GM12801 (cell line): ENCODE results near the gene ERG.

Experiments used
- TF ChIP-seq, protein P1 (sequence below): IDR thresholded peaks from one replicate; pipeline ENCODE4 v1.5.1; 2011; ENCODE audit warnings: control low read depth; ENCODE audit not compliant: insufficient read length; ENCODE audit errors: extremely low read depth

The ERG gene, protein sequence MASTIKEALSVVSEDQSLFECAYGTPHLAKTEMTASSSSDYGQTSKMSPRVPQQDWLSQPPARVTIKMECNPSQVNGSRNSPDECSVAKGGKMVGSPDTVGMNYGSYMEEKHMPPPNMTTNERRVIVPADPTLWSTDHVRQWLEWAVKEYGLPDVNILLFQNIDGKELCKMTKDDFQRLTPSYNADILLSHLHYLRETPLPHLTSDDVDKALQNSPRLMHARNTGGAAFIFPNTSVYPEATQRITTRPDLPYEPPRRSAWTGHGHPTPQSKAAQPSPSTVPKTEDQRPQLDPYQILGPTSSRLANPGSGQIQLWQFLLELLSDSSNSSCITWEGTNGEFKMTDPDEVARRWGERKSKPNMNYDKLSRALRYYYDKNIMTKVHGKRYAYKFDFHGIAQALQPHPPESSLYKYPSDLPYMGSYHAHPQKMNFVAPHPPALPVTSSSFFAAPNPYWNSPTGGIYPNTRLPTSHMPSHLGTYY

DNA sequence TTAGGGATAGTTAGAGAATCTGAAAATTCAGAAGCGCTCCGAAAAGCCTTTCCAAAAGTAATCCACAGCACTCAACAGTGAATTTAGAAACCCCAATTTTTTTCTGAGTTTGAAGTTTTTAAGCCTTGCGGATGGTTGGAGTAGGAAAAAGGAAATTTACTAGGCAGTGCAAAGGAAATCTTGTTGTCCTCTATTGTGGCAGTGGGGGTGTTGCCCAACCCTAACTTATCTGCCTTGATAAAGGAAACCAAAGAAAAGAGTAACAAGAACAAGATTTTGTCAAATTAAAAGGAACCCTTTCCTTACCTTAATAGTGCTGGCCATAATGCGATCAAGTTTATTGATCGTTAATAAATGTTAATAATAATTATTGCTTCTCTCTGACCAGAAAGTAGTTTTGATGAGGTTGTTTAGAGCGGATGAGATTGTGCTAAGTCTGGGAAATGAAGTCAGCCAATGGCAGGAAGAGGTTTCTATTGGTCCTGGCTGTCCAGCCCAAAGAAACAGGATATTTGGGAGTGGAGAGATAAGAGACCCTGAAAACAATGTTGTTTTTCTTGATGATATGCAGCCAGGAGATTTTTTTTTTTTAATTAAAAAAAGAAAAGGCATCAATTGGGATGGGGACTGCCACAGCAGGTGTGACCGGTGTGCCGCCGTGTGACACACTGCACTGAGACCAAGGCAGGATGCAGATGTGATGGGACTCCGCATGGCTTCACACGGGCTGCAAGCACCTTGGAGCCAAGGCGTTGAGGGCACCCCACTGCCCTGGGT is at the start of gene ERG:
Gene ERG (minus strand): TSS at position 421 of the 777 bp plus-strand sequence. CDS start 97 bp downstream, at position 324.
- TF ChIP-seq, protein P1, sequence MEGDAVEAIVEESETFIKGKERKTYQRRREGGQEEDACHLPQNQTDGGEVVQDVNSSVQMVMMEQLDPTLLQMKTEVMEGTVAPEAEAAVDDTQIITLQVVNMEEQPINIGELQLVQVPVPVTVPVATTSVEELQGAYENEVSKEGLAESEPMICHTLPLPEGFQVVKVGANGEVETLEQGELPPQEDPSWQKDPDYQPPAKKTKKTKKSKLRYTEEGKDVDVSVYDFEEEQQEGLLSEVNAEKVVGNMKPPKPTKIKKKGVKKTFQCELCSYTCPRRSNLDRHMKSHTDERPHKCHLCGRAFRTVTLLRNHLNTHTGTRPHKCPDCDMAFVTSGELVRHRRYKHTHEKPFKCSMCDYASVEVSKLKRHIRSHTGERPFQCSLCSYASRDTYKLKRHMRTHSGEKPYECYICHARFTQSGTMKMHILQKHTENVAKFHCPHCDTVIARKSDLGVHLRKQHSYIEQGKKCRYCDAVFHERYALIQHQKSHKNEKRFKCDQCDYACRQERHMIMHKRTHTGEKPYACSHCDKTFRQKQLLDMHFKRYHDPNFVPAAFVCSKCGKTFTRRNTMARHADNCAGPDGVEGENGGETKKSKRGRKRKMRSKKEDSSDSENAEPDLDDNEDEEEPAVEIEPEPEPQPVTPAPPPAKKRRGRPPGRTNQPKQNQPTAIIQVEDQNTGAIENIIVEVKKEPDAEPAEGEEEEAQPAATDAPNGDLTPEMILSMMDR, result no peak

DNA sequence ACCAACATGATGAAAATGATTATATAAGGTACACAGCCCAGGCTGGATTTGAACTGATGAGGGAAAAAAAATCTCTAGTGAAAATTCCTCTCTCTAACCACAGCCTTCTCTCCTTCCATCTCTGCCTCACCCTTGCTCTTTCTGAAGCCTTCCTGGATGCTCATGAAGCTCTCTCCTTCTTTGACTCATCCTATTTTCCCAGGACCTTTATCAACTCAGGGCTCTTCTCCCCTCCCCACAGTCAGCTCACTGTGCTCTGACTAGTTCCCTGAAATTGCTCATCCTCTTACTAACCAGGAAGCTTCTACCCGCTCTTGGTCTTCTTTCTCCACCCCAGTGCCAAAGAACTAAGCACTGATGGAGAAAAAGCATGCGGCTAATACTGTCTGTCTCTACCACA is 46.4 kb upstream of the ERG start:
- TF ChIP-seq, protein P1, result no peak

DNA sequence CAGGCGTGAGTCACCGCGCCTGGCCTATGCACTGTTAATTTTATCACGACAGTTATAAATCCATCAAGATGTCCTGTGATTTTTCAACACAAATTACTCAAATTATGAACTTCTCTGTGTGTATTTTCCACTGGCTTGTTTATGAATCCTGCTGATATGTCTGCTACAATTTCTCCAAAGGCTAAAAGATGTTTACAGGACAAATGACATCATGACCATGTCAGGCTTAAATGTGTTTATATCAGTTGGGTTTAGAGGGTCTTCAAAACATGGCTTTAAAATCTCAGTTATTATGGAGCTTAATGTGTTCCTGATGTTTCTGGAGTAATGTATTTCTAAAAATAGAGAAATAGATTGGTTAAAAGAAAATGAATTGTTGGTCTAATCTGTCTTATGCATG is 44.0 kb upstream of the ERG start:
- TF ChIP-seq, protein P1, result no peak

DNA sequence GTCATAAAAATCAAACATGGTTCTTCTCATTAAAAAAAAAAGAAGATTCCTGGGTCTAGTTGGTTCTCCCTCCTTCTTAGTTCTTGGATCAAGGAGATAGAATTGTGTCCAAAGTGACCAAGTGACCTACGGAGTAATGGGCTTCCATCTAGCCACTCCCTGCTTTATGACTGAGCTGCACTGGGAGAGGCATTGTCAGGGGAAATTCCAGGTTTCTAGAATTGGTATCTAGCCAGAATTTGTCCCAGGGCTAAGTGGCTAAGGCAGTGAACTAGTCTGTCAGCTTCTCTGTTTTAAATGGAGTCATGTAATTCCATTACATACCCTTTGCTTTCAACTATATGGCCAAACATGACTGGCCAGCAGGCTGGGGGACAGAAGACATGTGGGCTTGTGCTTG is 40.1 kb upstream of the ERG start:
- TF ChIP-seq, protein P1, result no peak

DNA sequence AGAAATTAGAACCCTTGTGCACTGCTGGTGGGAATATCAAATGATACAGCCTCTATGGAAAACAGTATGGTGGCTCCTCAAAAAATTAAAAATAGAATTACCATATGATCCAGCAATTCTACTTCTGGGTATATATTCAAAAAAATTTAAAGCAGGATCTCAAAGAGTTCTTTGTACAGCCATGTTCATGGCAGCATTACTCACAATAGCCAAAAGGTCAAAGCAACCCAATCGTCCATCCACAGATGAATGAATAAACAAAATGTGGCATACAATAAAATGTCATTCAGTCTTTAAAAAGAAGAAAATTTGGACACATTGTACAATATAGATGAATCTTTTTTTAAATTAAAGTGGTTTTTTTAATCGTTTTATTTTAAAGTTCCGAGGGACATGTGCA is 36.3 kb upstream of the ERG start:
- TF ChIP-seq, protein P1, result no peak

DNA sequence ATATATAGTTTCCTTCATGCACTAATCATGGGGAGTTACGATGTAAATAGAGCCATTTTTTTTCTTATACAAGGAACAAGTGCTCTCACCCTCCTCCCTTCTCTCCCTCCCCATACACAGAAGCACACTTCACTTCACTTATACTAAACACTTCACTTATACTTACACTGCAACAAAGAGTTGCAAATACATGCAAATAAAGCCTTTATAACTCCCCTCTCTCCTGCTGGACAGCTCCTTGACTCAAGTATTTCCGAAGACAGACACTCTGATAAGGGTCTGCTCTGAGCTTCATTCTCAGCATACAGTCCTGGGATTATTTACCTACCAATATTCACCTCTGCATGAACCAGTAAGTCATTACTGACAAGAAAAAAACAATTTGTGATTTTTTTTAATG is 35.6 kb upstream of the ERG start:
- TF ChIP-seq, protein P1, result no peak

DNA sequence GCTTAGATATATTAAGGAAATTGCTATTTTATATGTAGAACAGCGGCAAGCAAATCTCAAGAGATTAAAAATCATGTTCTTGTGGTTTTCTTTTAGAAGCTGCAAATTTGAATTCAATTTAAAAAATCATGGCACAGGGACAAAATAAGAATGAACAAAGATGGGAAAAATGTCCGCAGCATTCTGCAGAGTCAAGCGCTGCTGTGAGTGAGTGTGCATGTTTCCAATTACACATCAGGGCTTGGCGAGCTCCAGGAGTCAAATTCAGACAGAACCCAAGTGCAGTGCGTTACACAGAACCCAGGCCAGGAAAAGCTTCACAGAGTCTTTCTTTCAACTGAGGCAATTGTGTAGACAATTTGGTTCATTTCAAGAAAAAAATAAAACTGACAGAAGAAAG is 33.3 kb upstream of the ERG start:
- TF ChIP-seq, protein P1, result no peak
